Stimulated activated memory B cell treated with anti-CD40 and anti-IgM and Interleukin-4, amounts not matched to agents 10 μg/mL and 1 μg/mL and 100 μg/mL, for 72 hours (primary cell): Measurements from ENCODE around the gene DEFB132.

ENCODE experiments used
- ATAC-seq: fragments of 150-1000 bp; cut with Tn5 transposase; 2 replicates; pipeline ENCODE4 v1.10.0; 2021
- H3K27ac Mint-ChIP-seq: one replicate; pipeline ENCODE4 v1.8.0; 2022; ENCODE audit warnings: mild to moderate bottlenecking, mixed read lengths
- H3K27me3 Mint-ChIP-seq: one replicate; pipeline ENCODE4 v1.8.0; 2022; ENCODE audit warnings: mixed read lengths
- H3K36me3 Mint-ChIP-seq: one replicate; pipeline ENCODE4 v1.8.0; 2022; ENCODE audit warnings: mixed read lengths
- H3K4me1 Mint-ChIP-seq: one replicate; pipeline ENCODE4 v1.8.0; 2022; ENCODE audit warnings: mixed read lengths
- H3K4me3 Mint-ChIP-seq: one replicate; pipeline ENCODE4 v1.8.0; 2022; ENCODE audit warnings: mild to moderate bottlenecking, moderate library complexity, mixed read lengths
- H3K9me3 Mint-ChIP-seq: one replicate; pipeline ENCODE4 v1.8.0; 2022; ENCODE audit warnings: mixed read lengths

DEFB132 gene

GRCh38 chr20:300345-300990 is 42.9 kb downstream of the DEFB132 start:
- Mint-ChIP-seq H3K27me3 (no peaks in the 10 kb centered on the region), H3K4me3 (peak overlapping the region; percentile 42), H3K9me3 (no peaks in the 10 kb centered on the region), H3K36me3 (peaks cover 45% of the 10 kb centered on the region), H3K27ac (no peak overlapping the region), H3K4me1 (peaks cover 59% of the 10 kb centered on the region)
- no peak for ATAC-seq

- ATAC-seq: no peak
- Mint-ChIP-seq H3K4me1 (peaks cover 46% of the 10 kb centered on the region), H3K36me3 (peaks cover 44% of the 10 kb centered on the region), H3K9me3 (peaks cover 3% of the 10 kb centered on the region), H3K27ac (peak overlapping the region; percentile 2), H3K4me3 (no peak overlapping the region), H3K27me3 (no peaks in the 10 kb centered on the region)
Measured at GRCh38 chr20:301886-302848, 44.6 kb downstream of the DEFB132 start.

- ATAC-seq: no peak
- Mint-ChIP-seq H3K4me1 (peaks cover 34% of the 10 kb centered on the region), H3K9me3 (peaks cover 3% of the 10 kb centered on the region), H3K4me3 (no peak overlapping the region), H3K27ac (no peak overlapping the region), H3K36me3 (peaks cover 16% of the 10 kb centered on the region), H3K27me3 (no peaks in the 10 kb centered on the region)
Measured at GRCh38 chr20:305745-306144, 48.2 kb downstream of the DEFB132 start.

GRCh38 chr20:308427-309038 is 51.0 kb downstream of the DEFB132 start:
- Mint-ChIP-seq H3K27ac (no peak overlapping the region), H3K4me1 (peaks cover 13% of the 10 kb centered on the region), H3K27me3 (no peaks in the 10 kb centered on the region), H3K36me3 (no peaks in the 10 kb centered on the region), H3K9me3 (peaks cover 5% of the 10 kb centered on the region), H3K4me3 (no peak overlapping the region)
- no peak for ATAC-seq

GRCh38 chr20:309306-309840 is 51.8 kb downstream of the DEFB132 start:
- ATAC-seq: no peak
- Mint-ChIP-seq H3K36me3 (no peaks in the 10 kb centered on the region), H3K4me1 (peaks cover 13% of the 10 kb centered on the region), H3K4me3 (no peak overlapping the region), H3K27me3 (no peaks in the 10 kb centered on the region), H3K9me3 (peaks cover 5% of the 10 kb centered on the region), H3K27ac (peak overlapping the region; percentile 53)

GRCh38 chr20:309841-310644 is 52.5 kb downstream of the DEFB132 start:
- H3K27me3 Mint-ChIP-seq: no peaks in the 10 kb centered on the region

GRCh38 chr20:310645-311044 is 53.1 kb downstream of the DEFB132 start:
- Mint-ChIP-seq H3K4me3 (peak overlapping the region; percentile 75), H3K4me1 (peaks cover 13% of the 10 kb centered on the region), H3K27ac (peak overlapping the region; percentile 53), H3K9me3 (peaks cover 5% of the 10 kb centered on the region), H3K27me3 (no peaks in the 10 kb centered on the region), H3K36me3 (no peaks in the 10 kb centered on the region)
- no peak for ATAC-seq

More at GRCh38 chr20:309841-310644, 52.5 kb downstream of the DEFB132 start:
- no peaks in the 10 kb centered on the region for H3K36me3 Mint-ChIP-seq
- peaks cover 13% of the 10 kb centered on the region for H3K4me1 Mint-ChIP-seq
- peaks cover 5% of the 10 kb centered on the region for H3K9me3 Mint-ChIP-seq
- peak; percentile 99 for ATAC-seq
- H3K27ac Mint-ChIP-seq: peak overlapping the region; percentile 53
- peak overlapping the region; percentile 75 for H3K4me3 Mint-ChIP-seq
